HG03432 (cell line): ENCODE data around the gene CYSLTR2.

Experiments used
- ATAC-seq: cut with Tn5 transposase; IDR thresholded peaks from one replicate; pipeline ENCODE4 v1.9.1; 2021; ENCODE audit warnings: mild to moderate bottlenecking, moderate library complexity; ENCODE audit not compliant: unreplicated experiment

CYSLTR2 gene

GRCh38 chr13:48733739-48734335 lies 80.1 kb downstream of the CYSLTR2 start:
- no peak for ATAC-seq

GRCh38 chr13:48735571-48735970 lies 81.8 kb downstream of the CYSLTR2 start:
- no peak for ATAC-seq

GRCh38 chr13:48737689-48738088 lies 84.0 kb downstream of the CYSLTR2 start:
- no peak for ATAC-seq

- ATAC-seq, result no peak
Observed at GRCh38 chr13:48738311-48738710, 84.6 kb downstream of the CYSLTR2 start.

- no peak for ATAC-seq
Observed at GRCh38 chr13:48739386-48739964, 85.7 kb downstream of the CYSLTR2 start.

- no peak for ATAC-seq
Observed at GRCh38 chr13:48741377-48741776, 87.6 kb downstream of the CYSLTR2 start.

- ATAC-seq, result no peak
Observed at GRCh38 chr13:48746821-48747220, 93.1 kb downstream of the CYSLTR2 start.

- ATAC-seq, result no peak
Observed at GRCh38 chr13:48748681-48749080, 95.0 kb downstream of the CYSLTR2 start.

- ATAC-seq, result peak; percentile 5
Observed at GRCh38 chr13:48749144-48749543, 95.4 kb downstream of the CYSLTR2 start.

GRCh38 chr13:48749699-48750473 lies 96.2 kb downstream of the CYSLTR2 start:
- ATAC-seq, result peak; percentile 98

GRCh38 chr13:48750588-48751383 lies 97.1 kb downstream of the CYSLTR2 start:
- ATAC-seq, result no peak

- no peak for ATAC-seq
Observed at GRCh38 chr13:48760626-48761025, 106.9 kb downstream of the CYSLTR2 start.
